Measurements from ENCODE around the gene P2RY10. TPM values are rescaled to one million over a fixed set of nuclear protein-coding genes. Genes with fewer than 3 reads are reported as not detected.

P2RY10 gene, protein sequence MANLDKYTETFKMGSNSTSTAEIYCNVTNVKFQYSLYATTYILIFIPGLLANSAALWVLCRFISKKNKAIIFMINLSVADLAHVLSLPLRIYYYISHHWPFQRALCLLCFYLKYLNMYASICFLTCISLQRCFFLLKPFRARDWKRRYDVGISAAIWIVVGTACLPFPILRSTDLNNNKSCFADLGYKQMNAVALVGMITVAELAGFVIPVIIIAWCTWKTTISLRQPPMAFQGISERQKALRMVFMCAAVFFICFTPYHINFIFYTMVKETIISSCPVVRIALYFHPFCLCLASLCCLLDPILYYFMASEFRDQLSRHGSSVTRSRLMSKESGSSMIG
- total RNA-seq (10 to 100 TPM; 49.9 to 71.9 (median 67.4) TPM), total RNA-seq (21.9 to 261 (median 155) reads per million in 29 experiments)
- 61.0 TPM for total RNA-seq (2013)

- Mint-ChIP-seq H3K36me3 (peaks cover 32% of the 10 kb centered on the region), H3K9me3 (no peaks in the 10 kb centered on the region), H3K27ac (peak within 1 kb of the TSS; percentile 92 to 99), H3K4me1 (peaks cover 50 to 52% (median 50%) of the 10 kb centered on the region in 3 donors), H3K4me3 (peak within 1 kb of the TSS; percentile 78 to 99 (median 95)), H3K27me3 (peaks cover 0 to 8% of the 10 kb centered on the region in 2 donors)
- H3K36me3 ChIP-seq (ENCODE audit: control insufficient read depth in 2 of 2, extremely low read depth in 1 of 2, insufficient read depth in 1 of 2, low read length in 1 of 2) = no peaks in the 10 kb centered on the region
- 0% methylated on average over 1 of the region's 5 CpGs for WGBS (ENCODE audit: insufficient coverage)
- peak within 1 kb of the TSS; percentile 69 to 74 for H3K4me3 ChIP-seq (ENCODE audit: control insufficient read depth in 1 of 2, extremely low read depth in 1 of 2, low read length in 1 of 2)
- ChIA-PET POLR2A (interaction anchor here (0.5 to 1.6 kb wide), 7 partner anchors 13 to 842 kb away, joined by 3 to 6 read pairs (median 3); no protein-coding TSS in a partner anchor), CTCF (no interaction called here)
- H3K9me3 ChIP-seq = no peaks in the 10 kb centered on the region
- peak in 32 of 35 experiments; percentile 6 to 79 (median 34) for DNase-seq
- peak; percentile 85 to 91 (median 90) for ATAC-seq (replicated peaks in 1 of 4)
- H3K27me3 ChIP-seq (replicated peaks in 1 of 2; ENCODE audit: control insufficient read depth in 2 of 2, extremely low read depth in 1 of 2, insufficient read depth in 2 of 2, low read length in 1 of 2) = no peaks in the 10 kb centered on the region
- peaks cover 3 to 18% of the 10 kb centered on the region in 2 experiments for H3K4me1 ChIP-seq (ENCODE audit: control insufficient read depth in 1 of 2, extremely low read depth in 1 of 2, insufficient read depth in 2 of 2, low read length in 2 of 2)
- peak within 1 kb of the TSS; percentile 88 for H3K27ac ChIP-seq (ENCODE audit: low read length)
Observed at GRCh38 chrX:78945186-78945912, at the start of gene P2RY10. Gene P2RY10 (plus strand): TSS chrX:78945391. CDS start chrX:78960521, 15,130 bp downstream.

DNA sequence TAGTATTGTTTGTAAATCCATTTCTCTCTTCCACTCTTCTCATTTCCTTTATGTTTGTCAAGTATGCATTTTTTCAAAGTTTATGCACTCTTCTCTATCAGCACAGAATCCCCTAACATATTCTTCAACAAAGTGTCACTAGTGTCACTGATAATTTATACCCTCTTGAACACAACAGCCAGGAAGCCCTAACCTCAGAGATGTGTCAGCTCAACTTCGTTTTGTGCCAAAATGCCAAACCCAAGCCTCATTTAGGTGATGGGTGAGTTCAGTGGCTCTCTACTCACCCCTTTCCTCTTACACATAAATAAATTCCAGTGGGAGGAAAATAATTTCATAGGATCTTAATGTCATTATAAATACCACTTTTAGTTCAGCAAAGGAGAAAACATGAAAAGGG, 22.4 kb upstream of the P2RY10 start:
- WGBS (ENCODE audit: insufficient coverage) = no CpG with 5 or more reads among the region's 1 CpG
- POLR2A ChIA-PET = no interaction called here
- H3K4me3 ChIP-seq (ENCODE audit: control insufficient read depth in 1 of 2, extremely low read depth in 1 of 2, low read length in 1 of 2) = no peak overlapping the region

DNA sequence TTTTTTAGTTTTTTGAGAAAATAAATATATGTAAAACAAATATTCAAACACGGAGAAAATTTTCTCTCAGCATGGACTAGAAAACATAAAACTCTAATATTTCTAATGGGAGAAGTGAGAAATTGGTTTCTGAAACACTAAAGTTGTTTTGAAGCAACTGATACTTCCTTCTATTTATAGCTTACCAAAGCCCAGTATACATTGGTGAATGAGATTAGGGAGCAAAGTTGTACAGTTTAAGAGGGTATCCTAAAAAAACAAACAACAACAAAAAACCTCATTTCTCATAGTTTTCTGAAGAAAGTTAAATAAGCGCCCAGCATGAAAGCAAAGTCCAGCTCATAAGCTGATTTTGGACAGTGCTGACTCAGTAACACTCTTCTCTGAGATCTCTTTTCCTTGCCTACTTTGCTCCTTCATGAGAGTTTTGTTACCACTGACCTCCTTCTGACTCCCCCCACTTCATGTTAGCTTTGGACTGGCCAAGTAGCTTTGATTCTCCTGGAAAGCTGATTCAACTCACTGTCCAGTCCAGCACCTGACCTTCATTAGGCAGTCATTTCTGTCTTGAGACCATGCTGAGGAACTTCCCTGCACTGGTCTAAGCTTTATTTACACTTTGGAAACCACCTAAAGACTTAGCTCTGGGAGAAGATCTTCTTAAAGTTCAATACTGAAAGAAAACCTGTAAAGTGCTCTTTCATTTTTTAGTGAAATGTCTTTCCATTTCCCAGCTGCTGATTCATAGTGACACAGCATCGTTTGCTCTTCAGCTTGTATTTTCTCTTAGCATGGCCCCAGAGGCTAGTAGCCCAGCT, 21.8 kb upstream of the P2RY10 start:
- ChIA-PET CTCF (interaction anchor here (0.6 to 1.1 kb wide), 3 partner anchors 10 to 601 kb away, joined by 3 to 5 read pairs (median 3); no protein-coding TSS in a partner anchor), POLR2A (interaction anchor here (0.6 kb wide), 3 partner anchors 13 to 24 kb away, joined by 3 to 9 read pairs (median 5); no protein-coding TSS in a partner anchor)
- ATAC-seq (replicated peaks in 1 of 4) (no peak), DNase-seq (no peak)
- Mint-ChIP-seq H3K4me3 (no peak overlapping the region), H3K36me3 (no peaks in the 10 kb centered on the region), H3K27ac (no peak overlapping the region), H3K4me1 (peaks cover 5 to 8% (median 8%) of the 10 kb centered on the region in 3 donors), H3K9me3 (peaks cover 0 to 2% (median 0%) of the 10 kb centered on the region in 3 donors), H3K27me3 (peaks cover 0 to 15% of the 10 kb centered on the region in 2 donors)
- no peaks in the 10 kb centered on the region for H3K27me3 ChIP-seq (replicated peaks in 1 of 2; ENCODE audit: control insufficient read depth in 2 of 2, extremely low read depth in 1 of 2, insufficient read depth in 2 of 2, low read length in 1 of 2)
- no peaks in the 10 kb centered on the region for H3K36me3 ChIP-seq (ENCODE audit: control insufficient read depth in 2 of 2, extremely low read depth in 1 of 2, insufficient read depth in 1 of 2, low read length in 1 of 2)
- no peaks in the 10 kb centered on the region for H3K4me1 ChIP-seq (ENCODE audit: control insufficient read depth in 1 of 2, extremely low read depth in 1 of 2, insufficient read depth in 2 of 2, low read length in 2 of 2)
- H3K9me3 ChIP-seq = no peaks in the 10 kb centered on the region
- WGBS (ENCODE audit: insufficient coverage) = no CpG with 5 or more reads among the region's 3 CpGs
- no peak overlapping the region for H3K4me3 ChIP-seq (ENCODE audit: control insufficient read depth in 1 of 2, extremely low read depth in 1 of 2, low read length in 1 of 2)
- H3K27ac ChIP-seq (ENCODE audit: low read length) = no peak overlapping the region

More for the DNA sequence above, 22.4 kb upstream of the P2RY10 start:
- peaks cover 0 to 15% of the 10 kb centered on the region in 2 donors for H3K27me3 Mint-ChIP-seq
- DNase-seq = no peak
- Histone ChIP-seq H3K9me3 (no peaks in the 10 kb centered on the region), H3K27ac (ENCODE audit: low read length) (no peak overlapping the region), H3K4me1 (ENCODE audit: control insufficient read depth in 1 of 2, extremely low read depth in 1 of 2, insufficient read depth in 2 of 2, low read length in 2 of 2) (no peaks in the 10 kb centered on the region), H3K27me3 (replicated peaks in 1 of 2; ENCODE audit: control insufficient read depth in 2 of 2, extremely low read depth in 1 of 2, insufficient read depth in 2 of 2, low read length in 1 of 2) (no peaks in the 10 kb centered on the region), H3K36me3 (ENCODE audit: control insufficient read depth in 2 of 2, extremely low read depth in 1 of 2, insufficient read depth in 1 of 2, low read length in 1 of 2) (no peaks in the 10 kb centered on the region)
- no peak overlapping the region for H3K4me3 Mint-ChIP-seq
- peaks cover 5 to 8% (median 8%) of the 10 kb centered on the region in 3 donors for H3K4me1 Mint-ChIP-seq
- H3K9me3 Mint-ChIP-seq = peaks cover 0 to 3% (median 0%) of the 10 kb centered on the region in 3 donors
- H3K36me3 Mint-ChIP-seq = no peaks in the 10 kb centered on the region
- CTCF ChIA-PET = no interaction called here
- no peak for ATAC-seq (replicated peaks in 1 of 4)
- no peak overlapping the region for H3K27ac Mint-ChIP-seq

- H3K36me3 Mint-ChIP-seq = no peaks in the 10 kb centered on the region
- no peaks in the 10 kb centered on the region for H3K9me3 ChIP-seq
- no peak overlapping the region for H3K27ac ChIP-seq (ENCODE audit: low read length)
- ChIA-PET POLR2A (no interaction called here), CTCF (no interaction called here)
- peaks cover 0 to 5% (median 0%) of the 10 kb centered on the region in 3 donors for H3K4me1 Mint-ChIP-seq
- no peak overlapping the region for H3K4me3 ChIP-seq (ENCODE audit: control insufficient read depth in 1 of 2, extremely low read depth in 1 of 2, low read length in 1 of 2)
- no peak for DNase-seq
- H3K4me3 Mint-ChIP-seq = no peak overlapping the region
- peaks cover 0 to 13% of the 10 kb centered on the region in 2 donors for H3K27me3 Mint-ChIP-seq
- H3K9me3 Mint-ChIP-seq = peaks cover 0 to 10% (median 9%) of the 10 kb centered on the region in 3 donors
- H3K4me1 ChIP-seq (ENCODE audit: control insufficient read depth in 1 of 2, extremely low read depth in 1 of 2, insufficient read depth in 2 of 2, low read length in 2 of 2) = no peaks in the 10 kb centered on the region
- no CpG with 5 or more reads among the region's 1 CpG for WGBS (ENCODE audit: insufficient coverage)
- no peak for ATAC-seq (replicated peaks in 1 of 4)
- H3K36me3 ChIP-seq (ENCODE audit: control insufficient read depth in 2 of 2, extremely low read depth in 1 of 2, insufficient read depth in 1 of 2, low read length in 1 of 2) = no peaks in the 10 kb centered on the region
- H3K27ac Mint-ChIP-seq = no peak overlapping the region
- H3K27me3 ChIP-seq (replicated peaks in 1 of 2; ENCODE audit: control insufficient read depth in 2 of 2, extremely low read depth in 1 of 2, insufficient read depth in 2 of 2, low read length in 1 of 2) = no peaks in the 10 kb centered on the region
Observed at GRCh38 chrX:78931814-78932213, 13.4 kb upstream of the P2RY10 start.

GRCh38 chrX:78934866-78935265, 10.3 kb upstream of the P2RY10 start:
- no peak for DNase-seq
- no peaks in the 10 kb centered on the region for H3K36me3 Mint-ChIP-seq
- Histone ChIP-seq H3K4me1 (ENCODE audit: control insufficient read depth in 1 of 2, extremely low read depth in 1 of 2, insufficient read depth in 2 of 2, low read length in 2 of 2) (no peaks in the 10 kb centered on the region), H3K27me3 (replicated peaks in 1 of 2; ENCODE audit: control insufficient read depth in 2 of 2, extremely low read depth in 1 of 2, insufficient read depth in 2 of 2, low read length in 1 of 2) (no peaks in the 10 kb centered on the region), H3K9me3 (no peaks in the 10 kb centered on the region), H3K4me3 (ENCODE audit: control insufficient read depth in 1 of 2, extremely low read depth in 1 of 2, low read length in 1 of 2) (no peak overlapping the region), H3K36me3 (ENCODE audit: control insufficient read depth in 2 of 2, extremely low read depth in 1 of 2, insufficient read depth in 1 of 2, low read length in 1 of 2) (no peaks in the 10 kb centered on the region), H3K27ac (ENCODE audit: low read length) (no peak overlapping the region)
- peaks cover 0 to 5% (median 0%) of the 10 kb centered on the region in 3 donors for H3K4me1 Mint-ChIP-seq
- no peak for ATAC-seq (replicated peaks in 1 of 4)
- no CpG with 5 or more reads among the region's 7 CpGs for WGBS (ENCODE audit: insufficient coverage)
- H3K27ac Mint-ChIP-seq = no peak overlapping the region
- ChIA-PET POLR2A (no interaction called here), CTCF (no interaction called here)
- H3K9me3 Mint-ChIP-seq = peaks cover 0 to 5% (median 3%) of the 10 kb centered on the region in 3 donors
- H3K27me3 Mint-ChIP-seq = peaks cover 0 to 8% of the 10 kb centered on the region in 2 donors
- no peak overlapping the region for H3K4me3 Mint-ChIP-seq

Data from T-cell (primary cell).